ENCODE results near the gene NEBL.

- TF ChIP-seq SIN3A (IDR thresholded peaks at IDR 0.05; ENCODE audit: borderline replicate concordance, insufficient read depth, low read depth, low read length): no peak
- TF ChIP-seq, protein P1, sequence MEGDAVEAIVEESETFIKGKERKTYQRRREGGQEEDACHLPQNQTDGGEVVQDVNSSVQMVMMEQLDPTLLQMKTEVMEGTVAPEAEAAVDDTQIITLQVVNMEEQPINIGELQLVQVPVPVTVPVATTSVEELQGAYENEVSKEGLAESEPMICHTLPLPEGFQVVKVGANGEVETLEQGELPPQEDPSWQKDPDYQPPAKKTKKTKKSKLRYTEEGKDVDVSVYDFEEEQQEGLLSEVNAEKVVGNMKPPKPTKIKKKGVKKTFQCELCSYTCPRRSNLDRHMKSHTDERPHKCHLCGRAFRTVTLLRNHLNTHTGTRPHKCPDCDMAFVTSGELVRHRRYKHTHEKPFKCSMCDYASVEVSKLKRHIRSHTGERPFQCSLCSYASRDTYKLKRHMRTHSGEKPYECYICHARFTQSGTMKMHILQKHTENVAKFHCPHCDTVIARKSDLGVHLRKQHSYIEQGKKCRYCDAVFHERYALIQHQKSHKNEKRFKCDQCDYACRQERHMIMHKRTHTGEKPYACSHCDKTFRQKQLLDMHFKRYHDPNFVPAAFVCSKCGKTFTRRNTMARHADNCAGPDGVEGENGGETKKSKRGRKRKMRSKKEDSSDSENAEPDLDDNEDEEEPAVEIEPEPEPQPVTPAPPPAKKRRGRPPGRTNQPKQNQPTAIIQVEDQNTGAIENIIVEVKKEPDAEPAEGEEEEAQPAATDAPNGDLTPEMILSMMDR (IDR thresholded peaks at IDR 0.05): no peak
- TF ChIP-seq TCF7L2 (IDR thresholded peaks at IDR 0.05; ENCODE audit: low read depth, low read length): no peak
- no peak for TF ChIP-seq REST (IDR thresholded peaks at IDR 0.05; ENCODE audit: insufficient read depth in 1 of 2, low read depth in 2 of 2, low read length in 1 of 2)
- TF ChIP-seq POLR2AphosphoS5 (IDR thresholded peaks at IDR 0.05; ENCODE audit: low read depth, low read length): no peak
Observed at GRCh38 chr10:20891338-20891714, 5.8 kb downstream of the NEBL start.

All from Panc1 (cell line).